Astrocyte (in vitro differentiated cells and primary cell): ENCODE data around the gene OSTN.
"Not testable (repeated sequence)": the region's sequence is repeated elsewhere in the genome, so short reads cannot be mapped to it uniquely, and the experiment has no call there.

Experiments
- EZH2 ChIP-seq: IDR thresholded peaks from 2 replicates; pipeline ENCODE4 v1.6.1; 2012; ENCODE audit warnings: mild to moderate bottlenecking, low read length, inconsistent platforms; ENCODE audit not compliant: insufficient read depth
- TF ChIP-seq, protein P1 (sequence below): IDR thresholded peaks from 2 replicates; pipeline ENCODE4 v1.5.1; 2011; ENCODE audit warnings: low read depth, mild to moderate bottlenecking, inconsistent platforms, low read length, moderate library complexity; ENCODE audit not compliant: insufficient read depth

DNA sequence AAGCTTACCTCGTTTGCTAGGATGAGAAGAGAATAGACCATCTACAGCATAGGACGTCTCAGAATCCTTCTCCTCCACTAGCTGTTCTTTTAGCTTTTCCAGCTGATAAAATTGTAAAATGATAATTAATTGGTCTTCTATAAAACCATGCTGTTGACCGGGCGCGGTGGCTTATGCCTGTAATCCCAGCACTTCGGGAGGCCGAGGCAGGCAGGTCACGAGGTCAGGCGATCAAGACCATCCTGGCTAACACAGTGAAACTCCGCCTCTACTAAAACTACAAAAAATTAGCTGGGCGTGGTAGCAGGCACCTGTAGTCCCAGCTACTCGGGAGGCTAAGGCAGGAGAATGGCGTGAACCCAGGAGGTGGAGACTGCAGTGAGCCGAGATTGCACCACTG is 76.2 kb downstream of the OSTN start:
- TF ChIP-seq, protein P1, sequence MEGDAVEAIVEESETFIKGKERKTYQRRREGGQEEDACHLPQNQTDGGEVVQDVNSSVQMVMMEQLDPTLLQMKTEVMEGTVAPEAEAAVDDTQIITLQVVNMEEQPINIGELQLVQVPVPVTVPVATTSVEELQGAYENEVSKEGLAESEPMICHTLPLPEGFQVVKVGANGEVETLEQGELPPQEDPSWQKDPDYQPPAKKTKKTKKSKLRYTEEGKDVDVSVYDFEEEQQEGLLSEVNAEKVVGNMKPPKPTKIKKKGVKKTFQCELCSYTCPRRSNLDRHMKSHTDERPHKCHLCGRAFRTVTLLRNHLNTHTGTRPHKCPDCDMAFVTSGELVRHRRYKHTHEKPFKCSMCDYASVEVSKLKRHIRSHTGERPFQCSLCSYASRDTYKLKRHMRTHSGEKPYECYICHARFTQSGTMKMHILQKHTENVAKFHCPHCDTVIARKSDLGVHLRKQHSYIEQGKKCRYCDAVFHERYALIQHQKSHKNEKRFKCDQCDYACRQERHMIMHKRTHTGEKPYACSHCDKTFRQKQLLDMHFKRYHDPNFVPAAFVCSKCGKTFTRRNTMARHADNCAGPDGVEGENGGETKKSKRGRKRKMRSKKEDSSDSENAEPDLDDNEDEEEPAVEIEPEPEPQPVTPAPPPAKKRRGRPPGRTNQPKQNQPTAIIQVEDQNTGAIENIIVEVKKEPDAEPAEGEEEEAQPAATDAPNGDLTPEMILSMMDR, result not testable (repeated sequence)
- TF ChIP-seq EZH2, result not testable (repeated sequence)
